Right ventricle myocardium inferior (tissue), 1 donor: ENCODE measurements around the gene FOXA3. TPM values are rescaled to one million over a fixed set of nuclear protein-coding genes. Genes with fewer than 3 reads are reported as not detected.

ENCODE experiments used
- ATAC-seq: fragments of 200-7000 bp; cut with Tn5 transposase; one replicate; pipeline ENCODE4 v1.9.1; 2020; ENCODE audit warnings: mild to moderate bottlenecking, moderate library complexity
- DNase-seq: peaks from one replicate; pipeline ENCODE4 v3.0.0; 2021; ENCODE audit errors: missing footprints
- intact Hi-C: fragments of 100-400 bp; cut with DNase I; formaldehyde crosslinking; loops from one replicate; pipeline ENCODE4 v1.11.0; 2022
- total RNA-seq: library from RNA; stranded (reverse); fragmentation: NEBNext Ultra II Directional; extraction: Animal tissue kit (Norgen Biotek cat#: 25700); gene quantifications from one replicate; pipeline ENCODE4 v1.2.1, GENCODE V29; 2021
- donor health status: DM: no; HTN: yes; CAD: no; lungs with severe emphysema.

Gene FOXA3
- total RNA-seq, 1 donor from 2014 or later, result not detected

DNA sequence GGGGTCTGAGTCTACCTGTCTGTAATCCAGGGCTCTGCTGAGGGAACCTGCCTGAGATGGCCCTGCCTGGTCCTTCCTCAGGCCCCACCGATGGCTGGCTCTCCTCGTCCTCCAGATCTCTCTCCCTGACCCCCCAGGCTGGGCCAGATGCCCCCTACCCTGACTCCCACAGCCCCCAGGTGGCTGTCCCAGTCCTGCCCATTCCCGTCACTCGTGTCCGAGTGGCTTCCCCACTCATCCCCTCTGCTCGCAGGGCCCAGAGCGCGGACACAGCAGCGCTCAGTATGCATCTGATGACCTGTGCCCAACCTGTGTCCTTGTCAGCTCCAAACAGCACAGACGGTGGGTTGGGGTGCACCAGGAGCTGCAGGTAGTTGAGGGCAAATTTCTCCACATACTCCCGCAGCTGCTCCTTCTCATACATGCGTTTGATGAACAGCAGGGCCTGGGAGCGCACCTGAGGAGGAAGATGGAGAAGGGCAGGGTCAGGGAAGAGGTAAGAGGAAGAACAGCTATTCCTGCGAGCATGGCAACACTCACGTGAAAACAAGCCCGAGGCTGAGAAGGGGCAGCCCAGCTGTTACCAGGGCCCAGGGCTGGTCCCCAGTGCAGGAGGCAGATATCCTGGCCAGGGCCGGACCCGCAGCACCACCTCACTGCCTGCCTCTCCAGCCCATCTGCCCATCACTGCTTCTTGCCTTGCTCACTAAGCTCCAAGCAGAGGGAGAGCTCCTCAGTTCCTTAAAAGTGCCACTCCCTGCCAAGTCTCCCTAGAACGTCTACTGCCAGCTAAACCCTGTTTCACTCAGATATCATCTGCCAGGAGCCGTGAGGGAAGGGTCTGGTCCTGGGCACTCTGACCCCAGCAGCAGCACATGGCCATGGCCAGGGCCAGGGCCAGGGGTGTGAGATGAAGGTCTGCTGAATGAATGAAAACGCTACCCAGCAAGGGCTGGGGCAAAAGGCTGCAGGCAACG lies 37.9 kb upstream of the FOXA3 start:
- ATAC-seq (no peak), DNase-seq (no peak)
- intact Hi-C loops, result no loop called here

DNA sequence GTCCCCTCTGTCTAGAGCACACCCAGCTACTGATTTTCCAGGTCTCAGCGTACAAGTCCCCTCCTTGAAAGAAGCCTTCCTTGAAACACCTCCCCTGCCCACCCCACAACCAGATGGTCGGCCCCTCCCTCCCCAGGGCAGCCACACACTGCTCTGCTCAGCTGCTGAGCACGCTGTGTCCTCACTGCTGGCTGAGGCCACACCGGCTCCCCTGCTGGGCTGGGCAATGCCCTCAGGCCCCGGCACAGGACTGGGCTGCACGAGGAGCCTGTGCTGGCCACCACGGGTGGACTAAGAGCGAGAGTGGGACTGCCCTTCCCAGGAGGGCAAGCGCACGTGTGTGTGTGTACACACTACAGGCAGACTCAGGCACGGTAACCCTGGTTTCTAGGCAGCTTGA lies 37.2 kb upstream of the FOXA3 start:
- DNase-seq (no peak), ATAC-seq (no peak)
- intact Hi-C loops, result no loop called here

DNA sequence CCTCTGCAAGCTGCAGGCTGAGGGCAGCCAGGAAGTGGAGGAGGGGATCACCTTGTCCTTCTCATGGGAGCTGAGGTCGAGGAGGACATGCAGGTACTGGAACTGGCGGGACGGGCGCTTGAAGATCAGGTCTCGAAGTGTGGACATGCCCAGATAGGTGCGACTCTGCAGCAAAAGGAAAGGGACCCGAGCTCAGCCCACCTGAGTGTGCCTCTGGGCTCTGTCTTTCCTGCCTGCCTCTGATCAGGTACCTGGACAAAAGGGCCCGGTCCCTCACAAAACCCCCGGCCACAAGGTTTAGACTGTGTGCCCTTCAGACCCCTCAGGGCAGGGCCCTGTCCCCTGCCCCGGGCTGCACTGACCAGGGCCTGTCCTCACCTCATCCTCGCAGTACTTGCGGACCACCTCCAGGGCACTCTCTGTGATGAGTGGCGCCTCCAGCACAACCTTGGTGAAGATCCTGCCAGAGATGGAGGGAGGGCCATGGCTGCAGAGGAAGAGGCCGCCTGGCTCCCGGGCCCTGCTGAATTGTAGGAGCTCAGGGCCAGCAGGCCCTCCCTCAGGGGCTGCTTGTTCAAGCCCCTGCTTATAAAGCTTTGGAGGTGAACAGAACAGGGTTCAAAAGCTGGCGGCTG lies 36.5 kb upstream of the FOXA3 start:
- ATAC-seq, result no peak
- no peak for DNase-seq
- intact Hi-C loops, result no loop called here

DNA sequence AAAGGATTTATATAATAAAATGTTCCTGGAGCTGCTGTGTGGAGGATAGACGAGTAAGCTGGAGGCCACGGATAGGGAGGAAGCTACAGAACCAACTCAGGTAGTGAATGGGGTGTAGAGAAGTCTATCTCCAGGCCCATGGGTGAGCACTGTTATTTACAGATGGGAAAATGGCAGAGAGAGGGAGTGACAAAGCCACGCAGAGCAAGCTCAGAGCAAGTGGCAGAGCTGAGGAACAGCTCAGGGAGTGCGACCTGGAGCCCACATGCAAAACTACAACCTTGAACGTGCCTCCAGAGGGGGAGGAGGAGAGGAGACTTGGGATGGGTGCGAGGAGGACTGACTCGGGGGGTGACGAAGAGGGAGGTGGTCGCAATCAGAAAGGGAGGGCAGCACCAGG lies 35.6 kb upstream of the FOXA3 start:
- ATAC-seq, result peak; percentile 4
- no peak for DNase-seq
- intact Hi-C loops, result no loop called here

DNA sequence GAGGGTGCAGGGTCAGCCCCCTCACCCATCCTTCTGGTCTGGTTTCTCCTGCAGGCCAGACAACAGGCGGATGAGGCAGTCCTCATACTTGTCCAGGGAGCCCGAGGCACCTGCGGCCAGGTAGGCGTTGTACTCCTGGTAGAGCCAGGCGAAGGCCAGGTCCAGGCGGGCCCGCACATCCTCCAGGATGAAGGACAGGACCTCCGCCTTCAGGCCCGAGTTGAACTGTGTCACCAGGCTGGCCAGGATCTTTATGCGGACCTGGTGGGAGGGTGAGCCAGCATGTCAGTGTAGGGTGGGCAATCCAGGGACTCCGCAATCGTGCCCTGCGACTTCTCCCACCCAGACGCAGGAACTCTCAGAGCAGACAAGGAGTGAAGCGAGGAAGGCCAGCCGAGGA lies 35.2 kb upstream of the FOXA3 start:
- intact Hi-C loops, result no loop called here
- ATAC-seq, result peak; percentile 10
- no peak for DNase-seq

DNA sequence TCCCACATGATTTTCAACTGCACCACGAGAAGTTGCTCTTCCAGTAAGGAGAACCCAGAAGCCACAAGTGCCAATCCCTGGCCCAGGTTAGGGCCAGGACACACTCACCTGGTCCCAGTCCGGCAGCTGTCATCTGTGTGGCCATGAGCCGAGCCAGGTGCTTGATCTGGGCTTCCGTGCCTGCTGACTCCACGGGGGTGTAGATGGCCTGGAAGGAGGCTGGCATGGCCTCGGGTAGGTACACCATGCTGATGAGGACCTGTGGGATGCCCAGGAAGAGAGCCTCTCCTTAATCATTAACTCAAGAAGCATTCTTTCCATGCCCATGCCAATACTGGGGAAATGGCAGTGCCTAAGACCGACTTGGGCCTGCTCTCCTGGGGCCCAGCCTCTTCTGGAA lies 29.2 kb upstream of the FOXA3 start:
- no peak for ATAC-seq
- intact Hi-C loops, result no loop called here
- no peak for DNase-seq

DNA sequence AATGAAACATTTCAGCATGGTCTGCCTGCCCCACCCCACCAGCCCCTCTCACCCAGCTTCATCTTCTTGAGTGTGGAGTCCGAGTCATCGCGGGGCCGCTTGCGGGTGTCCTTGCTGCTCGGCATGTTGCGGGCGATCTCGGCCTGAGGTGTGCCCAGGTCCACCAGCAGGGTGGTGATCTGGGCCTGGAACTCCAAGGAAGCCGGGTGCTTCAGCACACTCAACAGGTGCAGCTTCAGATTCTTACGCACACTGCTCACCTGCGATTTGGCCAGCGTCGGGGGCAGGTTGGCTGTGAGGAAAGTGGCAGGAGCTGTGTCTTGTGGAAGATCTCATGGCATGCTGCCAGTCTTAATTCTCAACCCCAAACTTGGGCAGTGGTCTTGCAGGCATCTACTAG lies 21.9 kb upstream of the FOXA3 start:
- DNase-seq, result no peak

DNA sequence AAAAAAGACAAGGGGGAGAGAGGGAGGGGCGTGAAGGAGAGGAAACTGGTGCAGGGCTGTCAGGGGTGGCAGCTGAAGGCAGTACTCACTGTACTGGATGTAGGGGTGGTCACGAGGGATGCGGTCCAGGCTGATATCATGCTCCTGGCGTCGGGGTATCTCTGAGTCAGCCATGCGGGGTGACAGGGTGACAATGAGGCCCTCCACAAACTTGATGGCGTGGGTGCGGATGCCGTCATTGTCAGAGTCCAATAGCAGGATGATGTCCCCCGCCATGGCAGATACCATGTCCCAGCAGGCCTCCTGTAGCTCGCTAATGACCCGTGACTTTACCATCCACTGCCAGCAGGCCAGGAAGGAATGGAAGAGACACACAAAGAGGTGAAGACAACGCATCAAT lies 16.5 kb upstream of the FOXA3 start:
- ATAC-seq, result no peak
- no peak for DNase-seq

More for the DNA sequence above, 21.9 kb upstream of the FOXA3 start:
- intact Hi-C loops, result no loop called here
- no peak for ATAC-seq

DNA sequence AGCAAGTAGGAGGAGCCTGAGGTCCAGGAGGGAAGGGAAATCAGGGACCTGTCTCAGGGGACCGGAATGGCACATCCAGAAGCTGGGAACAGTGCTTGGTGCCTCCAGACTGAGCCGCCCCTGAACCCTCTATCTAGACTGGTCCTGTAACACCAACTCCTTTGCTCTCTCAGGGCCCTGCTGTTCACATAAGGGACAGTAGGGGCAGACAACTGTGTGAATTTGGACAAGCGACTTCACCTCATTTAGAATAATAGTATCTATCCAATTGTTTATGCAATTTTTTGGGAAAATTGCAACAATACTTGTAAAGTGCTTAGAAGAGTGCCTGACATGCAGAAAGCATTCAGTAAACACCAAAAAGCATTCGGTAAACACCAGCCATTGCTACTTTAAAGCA lies 15.2 kb upstream of the FOXA3 start:
- ATAC-seq, result no peak
- intact Hi-C loops, result no loop called here
- no peak for DNase-seq

More for the DNA sequence above, 16.5 kb upstream of the FOXA3 start:
- intact Hi-C loops, result no loop called here

DNA sequence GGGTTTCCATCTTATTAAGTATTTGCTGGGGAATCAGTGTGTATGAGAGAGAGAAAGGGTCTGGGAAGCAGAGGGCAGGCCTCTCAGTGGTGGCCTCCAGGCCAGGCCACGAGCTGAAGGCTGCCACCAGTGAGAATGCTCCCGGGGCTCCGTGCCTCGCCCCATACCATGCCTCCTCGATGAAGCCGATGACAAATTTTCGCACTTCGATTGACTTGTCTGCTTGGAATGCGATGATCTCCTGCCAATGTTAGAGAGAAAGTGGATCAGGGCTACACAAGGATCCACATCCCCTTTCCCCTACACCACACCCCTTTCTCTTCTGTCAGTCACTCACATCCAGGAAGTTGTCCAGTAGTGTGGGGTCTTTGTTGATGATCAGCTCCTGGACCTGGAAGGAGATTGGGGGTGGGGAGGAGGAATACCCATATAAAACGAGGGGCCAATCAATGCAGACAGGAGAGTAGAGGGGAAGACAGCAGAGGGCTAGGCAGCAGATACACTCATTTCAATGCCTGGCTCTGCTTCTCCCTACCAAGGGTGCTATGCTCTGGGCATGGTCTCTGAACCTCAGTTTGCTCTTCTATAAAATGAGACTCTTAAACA lies 11.9 kb upstream of the FOXA3 start:
- DNase-seq (no peak), ATAC-seq (no peak)
- intact Hi-C loops, result no loop called here

DNA sequence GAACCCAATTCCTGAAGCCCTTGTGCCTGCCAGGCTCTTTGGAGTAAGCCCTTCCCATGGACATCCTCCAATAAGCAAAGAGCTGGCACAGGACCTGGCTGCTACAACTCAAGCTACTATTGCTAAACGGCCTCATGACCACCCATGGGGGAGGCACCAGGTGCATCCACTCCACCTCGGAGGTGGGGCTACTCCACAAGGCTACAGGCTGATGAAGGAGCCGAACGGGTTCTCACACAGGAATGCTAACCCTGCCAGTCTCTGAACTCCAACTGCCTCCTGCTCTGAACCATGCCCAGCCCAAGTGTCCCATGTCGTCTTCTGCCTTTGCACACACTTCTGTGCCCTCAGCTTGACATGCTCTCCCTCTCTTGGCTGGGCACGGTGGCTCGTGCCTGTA lies 11.1 kb upstream of the FOXA3 start:
- intact Hi-C loops, result no loop called here
- no peak for DNase-seq
- ATAC-seq, result no peak

DNA sequence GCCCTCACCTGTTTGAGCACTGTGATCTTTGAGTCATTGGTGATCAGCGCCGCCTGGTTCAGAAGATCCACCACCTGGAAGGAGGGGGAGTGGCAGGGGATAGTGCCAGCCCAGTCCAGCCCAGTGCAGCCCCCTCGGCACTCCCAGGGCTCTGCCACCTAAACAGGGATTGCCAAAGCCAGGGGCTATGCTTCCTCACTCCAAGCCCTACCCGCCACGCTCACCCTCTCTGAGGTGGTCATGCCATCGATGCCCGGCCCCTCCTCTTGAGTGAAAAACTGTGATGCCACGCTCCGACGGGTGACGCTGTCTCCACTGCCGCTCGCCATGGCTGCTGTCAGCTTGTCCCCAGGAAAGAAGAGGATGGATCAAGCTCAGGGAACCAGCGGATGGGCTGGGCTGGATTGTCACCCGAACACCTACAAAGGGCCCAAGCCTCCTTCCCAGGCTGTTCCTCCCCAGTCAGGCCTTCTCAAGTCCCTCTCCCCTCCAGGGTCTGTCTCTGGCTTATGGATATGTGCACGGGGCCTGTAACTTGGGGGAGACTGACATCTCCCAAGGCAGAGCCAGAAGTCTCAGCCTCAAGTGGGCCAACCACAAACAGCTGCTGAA lies 9.9 kb upstream of the FOXA3 start:
- ATAC-seq (no peak), DNase-seq (no peak)
- intact Hi-C loops, result no loop called here

DNA sequence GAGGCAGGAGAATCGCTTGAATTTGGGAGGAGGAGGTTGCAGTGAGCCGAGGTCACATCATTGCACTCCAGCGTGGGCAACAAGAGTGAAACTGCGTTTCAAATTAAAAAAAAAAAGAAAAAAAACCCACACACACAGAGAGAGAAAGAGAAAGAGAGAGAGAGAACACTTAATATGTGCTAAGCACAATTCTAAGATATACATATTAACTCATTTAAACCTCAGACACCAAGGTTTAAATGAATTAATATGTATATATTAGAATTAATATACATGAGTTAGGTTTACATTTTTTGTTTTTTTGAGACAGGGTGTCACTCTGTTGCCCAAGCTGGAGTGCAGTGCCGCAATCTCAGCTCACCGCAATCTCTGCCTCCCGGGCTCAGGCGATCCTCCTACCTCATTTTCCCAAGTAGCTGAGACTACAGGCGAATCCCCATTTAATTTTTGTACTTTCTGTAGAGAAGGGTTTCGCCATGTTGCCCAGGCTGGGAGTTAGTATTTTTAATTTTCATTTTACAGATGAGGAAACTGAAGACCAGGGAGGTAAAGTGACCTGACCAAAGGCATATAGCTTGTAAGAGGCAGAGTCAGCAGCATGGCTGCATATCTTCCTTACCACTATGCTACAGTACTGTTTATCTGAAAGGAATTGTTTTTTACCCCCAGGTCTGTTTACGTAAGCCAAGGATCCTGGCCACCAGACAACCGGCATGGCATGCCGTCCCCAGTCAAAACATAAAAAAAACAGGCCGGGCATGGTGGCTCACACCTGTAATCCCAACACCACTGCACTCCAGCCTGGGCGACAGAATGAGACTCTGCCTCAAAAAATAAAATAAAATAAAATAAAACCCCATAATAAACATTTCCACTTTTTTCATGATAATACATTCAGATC lies 3.5 kb upstream of the FOXA3 start:
- DNase-seq, result no peak
- intact Hi-C loops, result loop anchor here (5.0 kb wide), 1 partner anchor 88 kb away; no protein-coding TSS in a partner anchor
- ATAC-seq, result no peak

DNA sequence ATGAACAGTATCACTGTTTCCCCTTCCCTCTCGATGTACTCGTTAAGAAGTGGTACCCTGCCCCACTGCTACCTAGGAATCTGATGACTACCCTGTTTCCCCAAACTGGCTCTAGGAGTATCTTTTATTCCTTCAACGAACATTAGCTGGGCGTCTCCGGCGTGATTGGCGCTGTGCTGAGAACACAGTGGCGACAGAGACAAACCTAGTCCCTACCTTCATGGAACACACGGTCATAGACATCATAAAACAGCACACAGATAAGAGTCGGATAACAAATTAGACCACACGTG lies 1.9 kb upstream of the FOXA3 start:
- ATAC-seq (no peak), DNase-seq (no peak)
- intact Hi-C loops, result loop anchor here (2.0 to 5.0 kb wide), 2 partner anchors 25 to 90 kb away; partner anchors contain the start of gene IRF2BP1

DNA sequence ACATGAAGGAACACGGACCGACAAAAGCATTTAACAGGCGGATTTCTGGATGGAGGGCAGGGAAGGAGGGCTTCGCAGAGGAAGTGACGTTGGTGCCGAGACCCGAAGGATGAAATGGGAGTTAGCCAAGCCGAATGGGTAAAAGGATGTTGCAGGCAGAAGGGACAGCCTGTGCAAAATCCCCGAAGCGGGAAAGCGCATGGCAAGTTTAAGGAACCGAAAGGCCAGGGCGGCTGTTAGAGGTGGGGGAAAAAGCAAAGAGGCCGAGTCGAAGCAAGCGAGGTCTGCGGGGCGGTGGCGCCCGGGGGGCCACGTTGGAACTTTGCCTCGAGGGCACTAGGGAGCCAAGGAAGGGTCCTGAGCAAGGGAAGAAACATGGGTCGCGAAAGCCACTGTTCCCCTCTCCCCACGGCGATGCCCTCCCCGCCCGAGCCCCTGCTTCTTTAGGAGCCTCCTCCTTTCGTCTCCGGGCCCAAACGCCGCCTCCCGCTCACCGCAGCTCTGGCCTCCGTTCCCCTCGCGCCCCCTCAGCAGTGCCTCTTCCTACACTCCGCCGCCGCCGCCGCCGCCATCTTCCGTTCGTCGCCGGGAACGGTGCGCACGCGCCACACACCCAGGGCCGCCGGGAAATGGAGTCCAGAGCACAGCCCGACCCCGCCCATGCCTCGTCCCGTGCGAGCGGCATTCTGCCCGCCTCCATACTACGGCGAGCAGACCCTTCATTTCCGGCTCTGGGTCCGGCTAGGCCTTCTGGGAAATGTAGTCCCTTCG lies 1.4 kb upstream of the FOXA3 start, which contains the start of gene SYMPK:
SYMPK (minus strand) TSS at position 584 of the 771 bp plus-strand sequence. CDS start 8,652 bp downstream, outside the sequence.
- intact Hi-C loops, result loop anchor here (1.0 to 5.0 kb wide), 3 partner anchors 24 to 90 kb away; partner anchors contain the start of genes IRF2BP1 and MYPOP
- ATAC-seq (peak; percentile 100), DNase-seq (peak; percentile 99)

DNA sequence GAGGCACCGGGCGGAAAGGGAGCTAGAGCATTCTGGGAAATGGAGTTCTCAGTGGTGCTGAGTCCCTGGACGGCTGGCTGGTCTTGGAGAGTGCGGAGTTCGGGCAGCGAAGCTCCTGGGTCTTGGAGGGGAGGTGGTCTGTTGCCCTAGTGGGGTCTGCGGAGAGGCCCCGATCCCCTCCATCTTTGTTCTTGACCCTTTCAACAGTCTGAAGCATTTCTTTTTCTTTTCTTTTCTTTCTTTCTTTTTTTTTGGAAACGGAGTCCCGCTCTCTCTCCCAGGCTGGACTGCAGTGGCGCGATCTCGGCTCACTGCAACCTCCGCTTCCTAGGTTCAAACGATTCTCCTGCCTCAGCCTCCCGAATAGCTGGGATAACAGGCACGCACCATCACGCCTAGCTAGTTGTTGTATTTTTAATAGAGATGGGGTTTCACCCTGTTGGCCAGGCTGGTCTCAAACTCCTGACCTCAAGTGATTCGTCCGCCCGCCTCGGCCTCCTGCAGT lies 739 bp upstream of the FOXA3 start:
- ATAC-seq (no peak), DNase-seq (no peak)
- intact Hi-C loops, result loop anchor here (1.0 to 5.0 kb wide), 3 partner anchors 23 to 91 kb away; partner anchors contain the start of genes IRF2BP1 and MYPOP

DNA sequence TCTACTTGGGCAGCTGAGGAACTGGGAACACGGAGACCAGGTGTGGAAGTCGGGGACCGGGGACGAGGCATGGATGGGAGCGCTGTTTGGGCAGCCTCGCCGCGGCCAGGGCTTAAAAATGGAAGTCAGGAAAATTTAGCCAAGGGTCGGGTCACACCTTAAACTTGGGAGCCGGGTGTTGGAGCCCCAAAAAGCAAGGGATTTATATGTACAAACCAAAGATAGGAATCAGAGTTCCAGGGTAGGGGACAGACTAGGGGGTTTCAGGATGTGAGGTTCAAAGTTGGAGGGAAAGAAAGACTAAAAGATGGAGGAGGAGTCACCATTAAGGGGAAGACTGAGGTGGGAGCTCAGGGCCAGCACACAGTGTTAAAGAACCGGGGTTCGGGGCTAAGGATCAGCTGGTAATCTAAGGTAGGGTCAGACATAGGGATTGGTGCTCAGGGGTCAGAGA lies 530 bp downstream of the FOXA3 start:
- DNase-seq, result no peak
- no peak for ATAC-seq
- intact Hi-C loops, result loop anchor here (5.0 kb wide), 1 partner anchor 92 kb away; no protein-coding TSS in a partner anchor
